Neural progenitor cell (in vitro differentiated cells): ENCODE results near the gene PTGR3. TPM values are rescaled to one million over a fixed set of nuclear protein-coding genes. Genes with fewer than 3 reads are reported as not detected.

Source experiments
- DNase-seq: peaks from one replicate; pipeline ENCODE4 v3.0.0-alpha.2; 2016; ENCODE audit warnings: low spot score
- H2AFZ ChIP-seq: fragments of 200-600 bp; sonication (generic); replicated peaks from 2 replicates; pipeline ENCODE4 v1.6.1; 2016; ENCODE audit warnings: antibody characterized with exemption
- H3F3A ChIP-seq: fragments of 200-600 bp; sonication (generic); 2 replicates; pipeline ENCODE4 v1.6.1; 2016; ENCODE audit warnings: antibody characterized with exemption, low read depth
- H3K27ac ChIP-seq: fragments of 200-600 bp; sonication (generic); 2 replicates; pipeline ENCODE4 v1.5.1; 2016; ENCODE audit warnings: mild to moderate bottlenecking
- H3K27me3 ChIP-seq: fragments of 200-600 bp; sonication (generic); 2 replicates; pipeline ENCODE4 v1.6.1; 2016; ENCODE audit warnings: mild to moderate bottlenecking, moderate library complexity
- H3K36me3 ChIP-seq: fragments of 200-600 bp; sonication (generic); 2 replicates; pipeline ENCODE4 v1.5.1; 2016
- H3K4me1 ChIP-seq: fragments of 200-600 bp; sonication (generic); 2 replicates; pipeline ENCODE4 v1.6.1; 2016; ENCODE audit warnings: mixed run types
- H3K4me2 ChIP-seq: fragments of 200-600 bp; sonication (generic); 2 replicates; pipeline ENCODE4 v1.6.1; 2016
- H3K4me3 ChIP-seq: fragments of 200-600 bp; sonication (generic); 2 replicates; pipeline ENCODE4 v1.5.1; 2016
- H3K79me2 ChIP-seq: fragments of 200-600 bp; sonication (generic); 2 replicates; pipeline ENCODE4 v1.6.1; 2016; ENCODE audit warnings: low read depth
- H3K9ac ChIP-seq: fragments of 200-600 bp; sonication (generic); 2 replicates; pipeline ENCODE4 v1.6.1; 2016
- H3K9me3 ChIP-seq: fragments of 200-600 bp; sonication (generic); 2 replicates; pipeline ENCODE4 v1.5.1; 2016; ENCODE audit warnings: low read depth
- H4K20me1 ChIP-seq: fragments of 200-600 bp; sonication (generic); 2 replicates; pipeline ENCODE4 v1.6.1; 2016; ENCODE audit warnings: low read depth
- H3K27ac Mint-ChIP-seq: 3 replicates; pipeline ENCODE4 v1.8.0; 2021; ENCODE audit warnings: mixed read lengths
- H3K27me3 Mint-ChIP-seq: 2 replicates; pipeline ENCODE4 v1.8.0; 2022; ENCODE audit warnings: low read depth, mild to moderate bottlenecking, inconsistent platforms, moderate library complexity, mixed read lengths; ENCODE audit not compliant: insufficient read depth
- H3K36me3 Mint-ChIP-seq: 3 replicates; pipeline ENCODE4 v1.8.0; 2021; ENCODE audit warnings: mixed read lengths
- H3K4me1 Mint-ChIP-seq: 3 replicates; pipeline ENCODE4 v1.8.0; 2021; ENCODE audit warnings: mixed read lengths
- H3K4me3 Mint-ChIP-seq: 3 replicates; pipeline ENCODE4 v1.8.0; 2021; ENCODE audit warnings: mild to moderate bottlenecking, moderate library complexity, mixed read lengths
- H3K9me3 Mint-ChIP-seq: 3 replicates; pipeline ENCODE4 v1.8.0; 2020; ENCODE audit warnings: mixed read lengths
- CTCF ChIP-seq: fragments of 200-600 bp; sonication (generic); IDR thresholded peaks from 2 replicates; pipeline ENCODE4 v1.5.1; 2017; ENCODE audit warnings: antibody characterized with exemption, mild to moderate bottlenecking
- EZH2 ChIP-seq: fragments of 200-600 bp; sonication (generic); IDR thresholded peaks from 2 replicates; pipeline ENCODE4 v1.6.1; 2017; ENCODE audit warnings: antibody characterized with exemption, mild to moderate bottlenecking, moderate library complexity
- EZH2phosphoT487 ChIP-seq: fragments of 200-600 bp; sonication (generic); IDR thresholded peaks from 2 replicates; pipeline ENCODE4 v1.6.1; 2017; ENCODE audit warnings: antibody characterized with exemption
- total RNA-seq: library from RNA; depleted of rRNA; stranded (reverse); fragments of >200 nt; gene quantifications from 2 replicates; pipeline ENCODE4 v1.2.3, GENCODE V29; 2015; ENCODE audit warnings: low replicate concordance

The PTGR3 gene
- total RNA-seq, 1 donor from 2014 or later: 13.0 TPM

DNA sequence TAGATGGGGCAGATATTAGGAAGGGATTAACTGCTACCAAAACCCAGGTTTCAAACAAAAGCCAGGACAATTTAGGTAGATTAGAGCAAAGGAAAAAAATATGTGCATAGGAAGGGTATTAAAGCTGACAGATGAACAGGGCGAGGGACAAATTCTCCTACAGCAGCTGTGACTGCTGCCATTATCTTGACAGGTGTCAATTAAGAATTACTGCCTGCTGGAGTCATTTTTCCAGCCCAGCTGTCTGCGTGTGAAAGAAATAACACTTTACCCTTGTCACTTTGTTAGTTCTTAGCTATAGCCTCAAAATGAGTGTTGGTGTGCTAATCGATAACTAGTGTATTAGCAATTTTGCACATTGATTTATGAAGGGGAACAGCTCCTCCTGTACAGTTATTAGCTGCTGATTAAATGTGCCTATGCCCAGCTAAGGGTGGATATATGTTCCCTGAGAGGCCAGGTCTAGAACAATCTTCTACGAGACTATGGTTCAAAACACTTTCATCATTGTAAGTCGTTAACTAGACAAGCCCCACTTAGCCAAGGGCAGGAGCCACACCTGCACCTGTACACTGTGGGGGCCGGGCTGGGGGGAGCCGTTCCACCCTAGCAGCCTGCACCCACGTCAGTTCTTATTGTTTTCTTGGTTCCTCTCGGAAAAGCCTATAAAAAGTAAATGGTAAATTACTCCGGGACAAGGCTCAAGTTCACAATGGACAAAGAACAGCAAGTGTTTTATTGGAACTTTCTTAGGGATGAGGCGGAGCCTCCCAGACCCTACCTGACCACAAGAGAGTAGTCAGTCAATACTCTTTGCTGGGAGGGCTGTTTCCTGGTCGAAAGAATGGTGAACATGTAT, 9.4 kb upstream of the PTGR3 start:
- H3K4me1 Mint-ChIP-seq: peaks cover 19% of the 10 kb centered on the region
- H3K4me1 ChIP-seq: no peaks in the 10 kb centered on the region
- no peaks in the 10 kb centered on the region for H3K79me2 ChIP-seq
- H3K4me3 ChIP-seq: no peak overlapping the region
- DNase-seq: no peak
- no peak overlapping the region for H2AFZ ChIP-seq
- H3K27me3 ChIP-seq: peaks cover 23% of the 10 kb centered on the region
- no peaks in the 10 kb centered on the region for H3K36me3 Mint-ChIP-seq
- no peaks in the 10 kb centered on the region for H3K9me3 Mint-ChIP-seq
- H3K27me3 Mint-ChIP-seq: peaks cover 3% of the 10 kb centered on the region
- TF ChIP-seq EZH2phosphoT487: no peak
- no peak for TF ChIP-seq CTCF
- TF ChIP-seq EZH2: no peak
- no peak overlapping the region for H3K27ac ChIP-seq
- no peaks in the 10 kb centered on the region for H3F3A ChIP-seq
- no peaks in the 10 kb centered on the region for H4K20me1 ChIP-seq
- no peak overlapping the region for H3K27ac Mint-ChIP-seq
- no peak overlapping the region for H3K4me2 ChIP-seq
- H3K36me3 ChIP-seq: no peaks in the 10 kb centered on the region
- H3K9me3 ChIP-seq: no peaks in the 10 kb centered on the region
- H3K4me3 Mint-ChIP-seq: no peak overlapping the region
- H3K9ac ChIP-seq: no peak overlapping the region

- Histone ChIP-seq H3K79me2 (no peaks in the 10 kb centered on the region), H3K27ac (no peak overlapping the region), H3K27me3 (peaks cover 35% of the 10 kb centered on the region), H3K4me3 (no peak overlapping the region), H4K20me1 (peaks cover 7% of the 10 kb centered on the region), H3F3A (no peaks in the 10 kb centered on the region), H3K4me1 (no peaks in the 10 kb centered on the region), H2AFZ (no peak overlapping the region), H3K36me3 (no peaks in the 10 kb centered on the region), H3K9me3 (no peaks in the 10 kb centered on the region), H3K9ac (no peak overlapping the region), H3K4me2 (no peak overlapping the region)
- Mint-ChIP-seq H3K27ac (no peak overlapping the region), H3K9me3 (no peaks in the 10 kb centered on the region), H3K36me3 (no peaks in the 10 kb centered on the region), H3K4me3 (no peak overlapping the region), H3K4me1 (peaks cover 19% of the 10 kb centered on the region), H3K27me3 (peaks cover 3% of the 10 kb centered on the region)
- TF ChIP-seq CTCF: no peak
- no peak for TF ChIP-seq EZH2phosphoT487
- TF ChIP-seq EZH2: no peak
- no peak for DNase-seq
Observed at GRCh38 chr18:75216911-75217689, 8.2 kb upstream of the PTGR3 start.

- peaks cover 40% of the 10 kb centered on the region for H3K27me3 ChIP-seq
- no peaks in the 10 kb centered on the region for H3K4me1 ChIP-seq
- no peaks in the 10 kb centered on the region for H3K9me3 ChIP-seq
- Mint-ChIP-seq H3K27ac (no peak overlapping the region), H3K27me3 (peaks cover 3% of the 10 kb centered on the region), H3K4me1 (peaks cover 16% of the 10 kb centered on the region), H3K4me3 (no peak overlapping the region), H3K9me3 (no peaks in the 10 kb centered on the region), H3K36me3 (no peaks in the 10 kb centered on the region)
- no peak for DNase-seq
- no peak overlapping the region for H3K9ac ChIP-seq
- no peaks in the 10 kb centered on the region for H3K79me2 ChIP-seq
- H3K27ac ChIP-seq: no peak overlapping the region
- TF ChIP-seq EZH2phosphoT487: no peak
- no peak for TF ChIP-seq EZH2
- TF ChIP-seq CTCF: no peak
- H3K4me2 ChIP-seq: no peak overlapping the region
- no peak overlapping the region for H3K4me3 ChIP-seq
- no peak overlapping the region for H2AFZ ChIP-seq
- H4K20me1 ChIP-seq: peaks cover 8% of the 10 kb centered on the region
- no peaks in the 10 kb centered on the region for H3K36me3 ChIP-seq
- no peaks in the 10 kb centered on the region for H3F3A ChIP-seq
Observed at GRCh38 chr18:75216212-75216910, 7.4 kb upstream of the PTGR3 start.
